Neuronal stem cell (in vitro differentiated cells): ENCODE results near the gene EIPR1.

Source experiments
- DNase-seq: peaks from one replicate; pipeline ENCODE4 v3.0.0-alpha.2; 2013; ENCODE audit warnings: low spot score
- H2AFZ ChIP-seq: one replicate; pipeline ENCODE4 v1.6.1; 2013; ENCODE audit warnings: mild to moderate bottlenecking, low read length, inconsistent platforms
- H2AK5ac ChIP-seq: 2 replicates; pipeline ENCODE4 v1.6.1; 2013; ENCODE audit warnings: low read depth, mild to moderate bottlenecking, inconsistent platforms, low read length, moderate library complexity, mixed read lengths
- H2BK120ac ChIP-seq: 2 replicates; pipeline ENCODE4 v1.6.1; 2013; ENCODE audit warnings: low read depth, mild to moderate bottlenecking, inconsistent platforms, low read length, moderate library complexity, mixed read lengths
- H2BK12ac ChIP-seq: one replicate; pipeline ENCODE4 v1.6.1; 2013; ENCODE audit warnings: low read length, inconsistent platforms
- H2BK15ac ChIP-seq: 2 replicates; pipeline ENCODE4 v1.6.1; 2013; ENCODE audit warnings: mild to moderate bottlenecking, low read length, inconsistent platforms, mixed read lengths
- H2BK5ac ChIP-seq: one replicate; pipeline ENCODE4 v1.6.1; 2013; ENCODE audit warnings: inconsistent platforms, mild to moderate bottlenecking, low read length, moderate library complexity
- H3K14ac ChIP-seq: one replicate; pipeline ENCODE4 v1.6.1; 2013; ENCODE audit warnings: low read length, inconsistent platforms
- H3K18ac ChIP-seq: 2 replicates; pipeline ENCODE4 v1.6.1; 2013; ENCODE audit warnings: low read length, inconsistent platforms
- H3K23ac ChIP-seq: 2 replicates; pipeline ENCODE4 v1.6.1; 2013; ENCODE audit warnings: low read depth, mild to moderate bottlenecking, mixed read lengths, low read length, inconsistent platforms; ENCODE audit not compliant: poor library complexity
- H3K27ac ChIP-seq: replicated peaks from 3 replicates; pipeline ENCODE4 v1.5.1; 2013; ENCODE audit warnings: low read length, inconsistent platforms
- H3K27me3 ChIP-seq, 3 experiments: 2 replicates each; pipeline ENCODE4 v1.6.1; 2013; ENCODE audit warnings: low read length in 3 of 3, mild to moderate bottlenecking in 2 of 3, inconsistent platforms in 1 of 3, low read depth in 1 of 3, mixed read lengths in 1 of 3, moderate library complexity in 1 of 3; ENCODE audit not compliant: control insufficient read depth in 3 of 3, insufficient read depth in 3 of 3
- H3K36me3 ChIP-seq, 2 donors: replicated peaks in 1 of 2; 2 replicates each; pipeline ENCODE4 v1.6.1; 2013; ENCODE audit warnings: low read length in 2 of 2; ENCODE audit not compliant: control insufficient read depth in 2 of 2, insufficient read depth in 2 of 2
- H3K4ac ChIP-seq: 2 replicates; pipeline ENCODE4 v1.6.1; 2013; ENCODE audit warnings: inconsistent platforms, mild to moderate bottlenecking, low read length, moderate library complexity
- H3K4me1 ChIP-seq, 2 donors: 1 replicate in 1 of 2; 2 replicates in 1 of 2; pipeline ENCODE4 v1.6.1; 2013; ENCODE audit warnings: low read length in 2 of 2, low read depth in 1 of 2; ENCODE audit not compliant: control insufficient read depth in 2 of 2, insufficient read depth in 1 of 2
- H3K4me2 ChIP-seq: one replicate; pipeline ENCODE4 v1.6.1; 2013; ENCODE audit warnings: mild to moderate bottlenecking, low read length, inconsistent platforms; ENCODE audit not compliant: insufficient read depth, poor library complexity, severe bottlenecking
- H3K4me3 ChIP-seq, 2 donors: 2 replicates each; pipeline ENCODE4 v1.5.1; 2013; ENCODE audit warnings: low read length in 2 of 2, mild to moderate bottlenecking in 2 of 2, inconsistent platforms in 1 of 2, moderate library complexity in 1 of 2
- H3K79me1 ChIP-seq: one replicate; pipeline ENCODE4 v1.6.1; 2013; ENCODE audit warnings: low read depth, mild to moderate bottlenecking, inconsistent platforms, low read length, moderate library complexity
- H3K9ac ChIP-seq: one replicate; pipeline ENCODE4 v1.6.1; 2013; ENCODE audit warnings: mild to moderate bottlenecking, low read depth, low read length, inconsistent platforms; ENCODE audit not compliant: poor library complexity
- H3K9me3 ChIP-seq, 2 donors: replicated peaks in 1 of 2; 2 replicates each; pipeline versions ENCODE3 to v1.6.1; 2013; ENCODE audit warnings: low read length in 2 of 2, mild to moderate bottlenecking in 2 of 2, inconsistent platforms in 1 of 2, low read depth in 1 of 2, mixed read lengths in 1 of 2, moderate library complexity in 1 of 2; ENCODE audit not compliant: control insufficient read depth in 2 of 2, insufficient read depth in 1 of 2
- H4K8ac ChIP-seq: one replicate; pipeline ENCODE4 v1.6.1; 2013; ENCODE audit warnings: low read depth, mild to moderate bottlenecking, inconsistent platforms, low read length, moderate library complexity
- H4K91ac ChIP-seq: one replicate; pipeline ENCODE4 v1.6.1; 2013; ENCODE audit warnings: low read length, low read depth, mild to moderate bottlenecking, inconsistent platforms; ENCODE audit not compliant: poor library complexity
- WGBS, 2 donors: extraction: QIAGEN DNeasy Blood & Tissue Kit; methylation state at CpG; one replicate each; pipeline ENCODE4 v1.1.7; 2013; ENCODE audit warnings: missing lambda C conversion rate in 2 of 2, mixed read lengths in 1 of 2; ENCODE audit not compliant: insufficient read length in 2 of 2, insufficient replicate concordance in 1 of 2; ENCODE audit errors: extremely low coverage in 2 of 2; 5-methylcytosine and 5-hydroxymethylcytosine counted together

The EIPR1 gene

DNA sequence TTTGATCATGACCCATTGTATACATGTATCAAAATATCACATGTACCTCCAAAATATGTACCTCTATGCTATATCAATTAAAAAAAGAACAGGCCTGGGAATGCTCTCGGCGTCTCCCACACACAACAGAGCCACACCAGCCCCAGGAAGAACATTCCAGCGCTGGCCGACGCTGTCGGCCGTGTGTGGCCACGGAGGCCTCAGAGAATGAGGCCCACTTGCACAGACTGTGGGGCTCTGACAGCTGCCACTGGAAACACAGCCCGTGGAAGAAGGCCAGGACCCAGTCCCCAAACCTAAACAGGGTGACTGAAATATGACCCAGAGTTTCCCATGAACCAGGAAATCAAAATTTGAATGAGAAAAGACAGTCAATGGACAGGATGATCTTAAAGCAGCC is 69.7 kb downstream of the EIPR1 start:
- no peak overlapping the region for H3K14ac ChIP-seq
- no peak overlapping the region for H3K4ac ChIP-seq
- DNase-seq, result no peak

DNA sequence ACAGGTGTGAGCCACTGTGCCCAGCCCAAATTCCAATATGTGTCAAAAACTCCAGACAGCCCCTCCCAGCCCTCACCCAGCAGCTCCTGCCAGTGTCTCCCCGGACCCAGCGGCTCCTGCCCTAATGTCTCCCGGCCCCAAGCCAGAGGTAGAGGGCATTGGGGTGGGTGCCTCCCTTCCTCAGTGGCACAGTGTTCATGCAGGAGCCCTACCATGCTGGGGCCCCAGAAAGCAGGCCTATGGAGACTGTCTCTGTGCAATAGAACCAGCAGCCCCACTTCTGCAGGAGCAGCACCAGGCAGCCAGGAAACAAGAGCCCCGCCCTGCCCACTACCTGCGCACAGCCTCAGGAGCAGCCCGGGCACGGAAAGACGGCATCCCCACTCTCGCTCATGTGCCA is 70.4 kb downstream of the EIPR1 start:
- peak overlapping the region; percentile 27 for H3K18ac ChIP-seq
- no peak overlapping the region for H3K9ac ChIP-seq
- WGBS, 2 donors, result no CpG with 5 or more reads among the region's 9 CpGs
- no peak overlapping the region for H3K27ac ChIP-seq
- DNase-seq, result no peak
- no peak overlapping the region for H4K91ac ChIP-seq
- H2BK120ac ChIP-seq, result no peak overlapping the region
- no peak overlapping the region for H3K23ac ChIP-seq
- H3K4me2 ChIP-seq, result no peak overlapping the region
- H3K4ac ChIP-seq, result no peak overlapping the region
- no peak overlapping the region for H3K14ac ChIP-seq
- peaks cover 0 to 3% of the 10 kb centered on the region in 2 donors for H3K9me3 ChIP-seq
- H2BK12ac ChIP-seq, result no peak overlapping the region
- H2BK15ac ChIP-seq, result no peak overlapping the region
- peaks cover 0 to 3% (median 0%) of the 10 kb centered on the region in 3 experiments for H3K27me3 ChIP-seq
- H3K4me3 ChIP-seq, result no peak overlapping the region
- no peak overlapping the region for H2AK5ac ChIP-seq
- H3K4me1 ChIP-seq, result peaks cover 11 to 16% of the 10 kb centered on the region in 2 donors
- H3K36me3 ChIP-seq, result peaks cover 0 to 2% of the 10 kb centered on the region in 2 donors
- no peak overlapping the region for H4K8ac ChIP-seq
- H2BK5ac ChIP-seq, result no peak overlapping the region
- no peak overlapping the region for H2AFZ ChIP-seq
- peaks cover 5% of the 10 kb centered on the region for H3K79me1 ChIP-seq

More for the DNA sequence above, 69.7 kb downstream of the EIPR1 start:
- no peaks in the 10 kb centered on the region for H3K36me3 ChIP-seq
- no peak overlapping the region for H2BK5ac ChIP-seq
- H4K91ac ChIP-seq, result no peak overlapping the region
- H4K8ac ChIP-seq, result no peak overlapping the region
- no peak overlapping the region for H3K9ac ChIP-seq
- H3K4me3 ChIP-seq, result no peak overlapping the region
- no peaks in the 10 kb centered on the region for H3K9me3 ChIP-seq
- WGBS, 2 donors, result no CpG with 5 or more reads among the region's 9 CpGs
- H3K4me2 ChIP-seq, result no peak overlapping the region
- no peak overlapping the region for H2BK120ac ChIP-seq
- H3K27ac ChIP-seq, result no peak overlapping the region
- no peak overlapping the region for H2AFZ ChIP-seq
- H2AK5ac ChIP-seq, result no peak overlapping the region
- H3K79me1 ChIP-seq, result peaks cover 5% of the 10 kb centered on the region
- H3K18ac ChIP-seq, result no peak overlapping the region
- peaks cover 5 to 10% of the 10 kb centered on the region in 2 donors for H3K4me1 ChIP-seq
- no peak overlapping the region for H2BK15ac ChIP-seq
- no peaks in the 10 kb centered on the region for H3K27me3 ChIP-seq
- H2BK12ac ChIP-seq, result no peak overlapping the region
- H3K23ac ChIP-seq, result no peak overlapping the region

GRCh38 chr2:3305952-3306351 is 71.7 kb downstream of the EIPR1 start:
- no peak overlapping the region for H2BK5ac ChIP-seq
- H3K9ac ChIP-seq, result no peak overlapping the region

GRCh38 chr2:3305431-3305830 is 72.2 kb downstream of the EIPR1 start:
- no peak overlapping the region for H3K4me2 ChIP-seq
- no peak overlapping the region for H4K8ac ChIP-seq
- no peak overlapping the region for H3K4ac ChIP-seq
- no peak overlapping the region for H2AFZ ChIP-seq
- H3K9me3 ChIP-seq, result peaks cover 0 to 3% of the 10 kb centered on the region in 2 donors
- H2AK5ac ChIP-seq, result no peak overlapping the region
- H3K79me1 ChIP-seq, result peaks cover 5% of the 10 kb centered on the region
- no peak overlapping the region for H2BK15ac ChIP-seq
- H3K18ac ChIP-seq, result no peak overlapping the region
- no peak overlapping the region for H4K91ac ChIP-seq
- H3K23ac ChIP-seq, result no peak overlapping the region
- no peak overlapping the region for H2BK120ac ChIP-seq
- peaks cover 11 to 17% of the 10 kb centered on the region in 2 donors for H3K4me1 ChIP-seq
- peaks cover 0 to 3% (median 0%) of the 10 kb centered on the region in 3 experiments for H3K27me3 ChIP-seq
- H3K14ac ChIP-seq, result no peak overlapping the region
- H2BK12ac ChIP-seq, result peak overlapping the region; percentile 93
- no peak overlapping the region for H3K27ac ChIP-seq
- no peak overlapping the region for H2BK5ac ChIP-seq
- no peak overlapping the region for H3K4me3 ChIP-seq
- no CpG with 5 or more reads among the region's 9 CpGs for WGBS, 2 donors
- H3K36me3 ChIP-seq, result peaks cover 2 to 13% of the 10 kb centered on the region in 2 donors
- DNase-seq, result no peak
- H3K9ac ChIP-seq, result no peak overlapping the region

More at GRCh38 chr2:3305952-3306351, 71.7 kb downstream of the EIPR1 start:
- Histone ChIP-seq H3K14ac (no peak overlapping the region), H3K4me1 (peaks cover 11 to 17% of the 10 kb centered on the region in 2 donors), H3K4ac (no peak overlapping the region), H2AK5ac (no peak overlapping the region), H3K23ac (no peak overlapping the region), H3K4me2 (no peak overlapping the region), H3K27me3 (peaks cover 0 to 3% (median 0%) of the 10 kb centered on the region in 3 experiments), H3K36me3 (peaks cover 2 to 12% of the 10 kb centered on the region in 2 donors), H4K91ac (no peak overlapping the region), H2BK15ac (no peak overlapping the region), H2BK120ac (no peak overlapping the region), H3K9me3 (peaks cover 0 to 3% of the 10 kb centered on the region in 2 donors), H2AFZ (no peak overlapping the region), H2BK12ac (no peak overlapping the region), H3K79me1 (peaks cover 5% of the 10 kb centered on the region), H3K4me3 (no peak overlapping the region), H3K27ac (no peak overlapping the region), H4K8ac (no peak overlapping the region), H3K18ac (no peak overlapping the region)
- no peak for DNase-seq
- no CpG with 5 or more reads among the region's 12 CpGs for whole genome bisulfite sequencing, 2 donors
